NOMO-1 (cell line): ENCODE data around the gene NCCRP1.

Source experiments
- DNase-seq, 2 experiments: peaks; one replicate each; lab custom pipeline; 2025; ENCODE audit not compliant: unreplicated experiment in 2 of 2; lab: John Stamatoyannopoulos, UW

NCCRP1 gene

DNA sequence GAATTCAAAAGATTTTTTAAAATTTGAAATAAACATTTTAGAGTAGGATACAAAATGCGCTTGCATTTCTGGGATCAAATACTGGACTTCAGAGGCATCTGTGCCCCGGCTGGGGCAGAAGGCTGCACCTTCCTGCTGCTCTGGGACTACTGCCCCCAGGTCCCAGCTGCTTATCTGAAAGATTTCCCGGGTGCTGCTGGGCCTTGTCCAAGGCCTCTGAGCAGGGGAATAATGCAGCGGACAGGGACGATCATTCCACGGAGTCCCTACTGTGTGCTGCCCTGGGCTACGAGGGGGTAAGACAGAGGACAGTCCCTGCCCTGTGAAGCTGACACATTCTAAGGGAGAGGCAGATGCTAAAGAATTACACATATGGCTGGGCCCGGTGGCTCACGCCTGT lies 33.1 kb upstream of the NCCRP1 start:
- no peak for DNase-seq

DNA sequence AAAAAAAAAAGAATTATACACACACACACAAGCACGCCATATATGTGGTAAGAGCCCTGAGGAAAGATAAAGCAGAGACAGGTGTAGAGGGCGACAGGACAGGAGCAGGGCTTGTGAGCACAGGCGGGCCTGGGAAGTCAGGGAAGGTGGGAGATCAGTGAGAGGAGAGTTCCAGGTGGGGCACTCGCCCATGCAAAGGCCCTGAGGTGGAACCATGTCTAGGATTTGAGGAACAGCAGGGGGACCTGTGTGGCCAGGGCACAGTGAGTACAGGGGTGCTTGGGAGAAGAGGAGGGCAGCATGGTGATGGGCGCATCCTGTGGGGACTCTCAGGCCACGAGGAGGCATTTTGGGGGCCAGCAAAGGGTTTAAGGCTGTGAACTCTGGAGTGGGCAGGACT lies 32.5 kb upstream of the NCCRP1 start:
- no peak for DNase-seq

DNA sequence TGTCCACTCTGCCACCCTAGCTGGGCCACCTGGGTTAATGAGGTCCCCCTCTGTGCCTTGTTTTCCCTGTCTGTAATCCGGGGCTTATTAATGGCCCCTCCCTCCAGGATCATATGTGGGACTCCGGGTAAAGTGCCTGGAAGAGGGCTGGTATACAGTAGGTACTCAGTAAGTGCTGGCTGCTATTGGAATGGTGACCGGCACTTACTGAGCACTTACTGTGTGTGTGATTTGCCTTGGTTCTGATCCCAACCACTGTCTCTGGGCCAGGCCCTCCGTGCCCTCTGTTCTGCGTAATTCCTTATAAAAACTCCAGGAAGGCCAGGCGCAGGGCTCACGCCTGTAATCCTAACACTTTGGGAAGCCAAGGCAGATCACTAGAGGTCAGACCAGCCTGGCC lies 30.9 kb upstream of the NCCRP1 start:
- no peak for DNase-seq

- no peak for DNase-seq
Observed at GRCh38 chr19:39166571-39167391, 30.0 kb upstream of the NCCRP1 start.

- DNase-seq, result no peak
Observed at GRCh38 chr19:39167461-39168257, 29.1 kb upstream of the NCCRP1 start.

DNA sequence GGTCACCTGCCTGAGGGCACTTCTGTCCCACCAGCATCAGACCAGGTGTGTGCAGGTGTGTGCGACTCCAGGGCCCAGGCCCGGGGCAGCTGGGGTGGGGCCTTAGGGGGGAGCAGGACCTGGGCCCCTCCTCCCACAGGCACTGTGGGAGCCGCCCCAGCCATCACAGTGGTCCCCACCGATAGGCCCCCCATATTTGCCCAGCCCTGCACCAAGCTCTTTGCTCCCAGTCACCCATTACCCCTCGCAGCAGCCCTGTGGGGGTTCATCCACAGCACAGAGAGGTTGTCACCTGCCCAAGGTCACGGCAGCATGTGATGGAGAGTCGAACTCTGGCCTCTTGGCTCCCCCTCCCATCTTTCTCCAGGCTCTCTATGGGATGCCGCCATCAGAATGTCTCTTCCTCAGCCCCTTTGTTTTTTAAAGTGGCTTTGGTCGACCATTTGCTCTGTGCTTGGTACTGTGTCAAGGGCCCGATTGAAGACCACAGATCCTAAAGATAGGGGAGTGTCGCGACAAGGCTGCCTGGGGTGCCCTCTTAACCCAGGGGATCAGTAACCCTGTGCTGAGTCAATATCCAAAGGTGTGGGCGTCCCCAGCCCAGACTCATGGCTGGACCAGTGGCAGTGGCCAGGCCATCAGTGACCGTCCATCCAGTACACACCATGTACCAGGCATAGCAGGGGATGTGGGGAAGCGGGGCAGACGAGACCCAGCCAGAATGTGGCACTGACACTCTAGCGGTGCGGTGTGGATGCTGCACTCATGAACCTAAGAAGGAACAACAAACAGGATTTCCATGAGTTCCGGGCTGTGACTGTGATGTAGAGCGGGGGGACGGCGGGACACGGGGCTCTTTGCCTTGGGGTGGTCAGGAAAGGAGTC lies 28.3 kb upstream of the NCCRP1 start:
- no peak for DNase-seq

DNA sequence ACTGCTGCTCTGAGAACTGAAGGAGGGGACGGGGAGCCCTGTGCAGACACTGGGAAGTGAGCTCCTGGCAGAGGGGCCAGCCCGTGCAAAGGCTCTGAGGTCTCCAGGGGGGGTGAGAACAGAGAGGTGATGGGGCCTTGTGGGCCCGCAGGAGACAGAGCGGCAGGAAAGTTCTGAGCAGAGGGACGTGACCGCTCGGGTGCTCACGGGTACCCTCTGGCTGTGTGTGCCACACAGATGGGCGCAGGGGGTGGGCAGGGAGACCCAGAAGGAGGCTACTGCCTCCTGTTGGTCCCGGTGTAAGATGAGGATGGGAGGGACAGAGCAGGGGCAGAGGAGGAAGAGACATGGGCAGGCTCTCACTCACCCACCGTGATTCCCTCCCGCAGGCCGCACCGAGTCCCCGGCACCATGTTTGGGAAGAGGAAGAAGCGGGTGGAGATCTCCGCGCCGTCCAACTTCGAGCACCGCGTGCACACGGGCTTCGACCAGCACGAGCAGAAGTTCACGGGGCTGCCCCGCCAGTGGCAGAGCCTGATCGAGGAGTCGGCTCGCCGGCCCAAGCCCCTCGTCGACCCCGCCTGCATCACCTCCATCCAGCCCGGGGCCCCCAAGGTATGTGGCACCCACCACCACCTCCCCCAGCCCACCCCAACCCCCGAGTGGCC lies 27.5 kb upstream of the NCCRP1 start:
- DNase-seq, result no peak

DNA sequence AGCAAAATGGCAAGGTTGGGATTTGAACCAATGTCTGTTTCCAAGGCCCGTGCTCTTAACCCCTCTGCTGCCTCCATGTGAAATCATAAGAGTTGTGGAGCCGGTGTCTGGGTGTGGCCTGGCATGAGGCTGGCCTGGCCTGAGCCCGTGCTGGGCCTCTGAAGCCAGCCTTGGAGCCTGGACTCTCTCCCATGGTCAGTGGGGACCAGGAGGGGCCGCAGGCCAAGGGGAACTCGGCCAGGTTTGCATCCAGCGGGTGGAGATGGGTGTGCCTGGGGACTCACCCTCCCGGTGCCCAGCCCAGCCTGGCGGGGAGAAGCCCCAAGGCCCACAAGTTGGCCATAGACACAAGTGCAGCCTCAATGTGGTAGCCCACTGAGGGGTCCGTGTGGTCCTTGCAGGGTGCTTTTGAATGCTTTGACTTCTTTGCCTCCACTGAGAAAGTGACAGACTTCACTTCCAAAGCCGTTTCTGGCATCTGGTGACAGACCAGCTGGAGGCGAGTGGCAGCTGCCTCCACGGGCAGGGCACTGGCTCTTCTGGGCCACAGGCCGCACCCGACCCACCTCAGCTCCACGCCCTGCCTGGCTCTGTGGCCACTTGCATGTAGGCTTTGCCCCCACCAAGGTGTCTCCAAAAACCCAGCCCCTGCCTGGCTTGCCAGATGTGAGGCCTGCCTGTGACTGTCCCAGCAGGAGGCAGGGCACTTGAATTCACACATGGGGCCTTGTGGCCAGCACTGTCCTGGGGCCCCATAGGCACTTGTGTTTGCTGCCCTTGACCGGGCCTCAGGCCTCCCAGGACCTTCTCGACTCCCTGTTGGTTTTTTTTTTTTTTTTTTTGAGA lies 26.2 kb upstream of the NCCRP1 start:
- no peak for DNase-seq

- DNase-seq, result no peak
Observed at GRCh38 chr19:39171479-39172465, 25.0 kb upstream of the NCCRP1 start.

GRCh38 chr19:39172700-39173501 lies 23.9 kb upstream of the NCCRP1 start:
- no peak for DNase-seq

GRCh38 chr19:39173502-39173991 lies 23.2 kb upstream of the NCCRP1 start:
- DNase-seq, result no peak

- DNase-seq, result no peak
Observed at GRCh38 chr19:39174142-39174541, 22.6 kb upstream of the NCCRP1 start.

- no peak for DNase-seq
Observed at GRCh38 chr19:39174558-39175544, 21.9 kb upstream of the NCCRP1 start.

DNA sequence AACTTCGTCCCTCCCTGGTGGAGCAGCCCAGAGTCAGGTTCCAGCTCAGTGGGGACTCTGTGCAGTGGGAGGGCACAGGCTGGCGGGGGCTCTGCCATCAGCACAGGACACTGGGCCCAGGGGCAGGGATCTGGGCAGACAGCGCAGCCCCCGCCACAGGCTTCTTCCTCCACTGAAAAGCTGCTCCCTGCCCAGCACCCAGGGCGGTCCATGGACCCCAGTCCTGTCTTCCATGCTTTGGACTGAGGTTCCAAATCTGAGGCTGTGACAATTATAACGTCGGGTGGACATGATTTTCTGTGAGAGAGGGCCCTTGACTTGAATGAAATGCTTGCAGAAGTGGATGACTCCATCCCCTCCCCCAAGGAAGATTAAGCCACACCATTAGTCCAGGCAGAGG lies 21.2 kb upstream of the NCCRP1 start:
- no peak for DNase-seq

GRCh38 chr19:39177110-39177699 lies 19.6 kb upstream of the NCCRP1 start:
- DNase-seq, result no peak

- DNase-seq, result no peak
Observed at GRCh38 chr19:39177736-39178135, 19.0 kb upstream of the NCCRP1 start.
